ENCODE measurements around the gene TAAR8. TPM values are rescaled to one million over a fixed set of nuclear protein-coding genes. Genes with fewer than 3 reads are reported as not detected.

The TAAR8 gene
- polyA plus RNA-seq, 1 donor from 2014 or later, result not detected

DNA sequence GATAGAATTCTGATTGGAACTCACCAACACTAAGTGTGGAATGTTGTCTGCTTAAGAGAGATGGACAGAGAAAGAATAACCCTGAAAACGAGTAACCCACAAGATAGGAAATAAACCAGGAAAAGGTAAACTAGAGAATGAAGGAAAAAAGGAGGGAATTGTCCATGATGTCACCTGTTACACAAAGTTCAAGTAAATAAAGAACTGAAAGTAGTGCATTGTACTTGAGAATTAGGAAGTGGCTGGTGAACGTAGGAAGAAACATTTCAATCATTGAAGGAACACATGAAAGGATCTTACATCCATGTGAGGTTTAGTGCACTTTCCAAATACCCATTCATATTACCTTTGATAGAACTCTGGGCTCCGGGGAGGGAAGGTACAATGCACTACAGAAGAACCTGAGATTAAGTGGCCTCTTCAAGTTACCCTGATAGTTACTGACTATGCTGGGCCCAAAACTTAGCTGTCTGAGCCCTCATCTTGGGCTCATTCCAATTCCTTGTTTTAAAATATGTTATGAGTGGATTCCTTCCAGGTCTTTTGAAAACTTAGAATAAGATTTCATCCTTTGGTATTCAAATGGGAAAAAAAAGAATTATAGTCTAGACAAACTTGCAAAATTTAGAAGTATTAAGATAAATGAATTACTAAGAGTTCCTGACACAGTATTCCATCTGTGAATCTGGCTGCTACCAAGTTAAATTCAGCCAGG lies 38.5 kb upstream of the TAAR8 start:
- peak overlapping the region; percentile 85 for H3K4me3 ChIP-seq (ENCODE audit: low read length)
- peak overlapping the region; percentile 83 for H3K27ac ChIP-seq (ENCODE audit: low read length)
- no peaks in the 10 kb centered on the region for H4K20me1 ChIP-seq (ENCODE audit: insufficient read depth)
- H3K9ac ChIP-seq (ENCODE audit: low read length), result no peak overlapping the region
- no peak for TF ChIP-seq TAF1 (IDR thresholded peaks at IDR 0.05; ENCODE audit: low read depth)
- H3F3A ChIP-seq (ENCODE audit: insufficient read depth, low read length, poor library complexity, severe bottlenecking), result no peaks in the 10 kb centered on the region
- no peaks in the 10 kb centered on the region for H3K36me3 ChIP-seq (ENCODE audit: insufficient read depth, low read length)
- H3K9me2 ChIP-seq (ENCODE audit: insufficient read depth, low read length), result no peaks in the 10 kb centered on the region
- no peaks in the 10 kb centered on the region for H3K27me3 ChIP-seq (ENCODE audit: insufficient read depth, low read depth, low read length)
- H2AFZ ChIP-seq (ENCODE audit: low read depth, low read length), result peak overlapping the region; percentile 88
- no peaks in the 10 kb centered on the region for H3K9me3 ChIP-seq (ENCODE audit: low read length)
- H3K79me2 ChIP-seq (replicated peaks; ENCODE audit: insufficient read depth, low read length), result peaks cover 33% of the 10 kb centered on the region
- no peak overlapping the region for H3K4me2 ChIP-seq (ENCODE audit: low read length)

DNA sequence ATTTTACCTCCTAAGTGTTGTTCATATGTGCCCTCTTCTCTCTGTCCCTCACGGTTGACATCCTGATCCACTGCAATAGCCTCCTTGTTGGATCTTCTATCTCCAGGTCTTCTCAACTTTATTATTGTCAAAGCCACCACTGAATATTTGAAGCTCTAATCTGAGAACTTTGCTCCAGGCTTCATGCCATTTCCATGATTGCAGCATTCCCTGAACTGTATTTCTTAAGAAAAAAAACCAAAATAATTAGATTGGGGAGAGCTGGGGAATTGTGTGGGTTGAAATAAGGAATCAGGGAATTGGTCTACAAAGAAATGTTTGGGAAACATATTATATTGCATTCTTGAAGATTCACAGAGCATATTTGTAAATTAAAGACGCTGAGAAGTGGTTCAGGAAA lies 37.1 kb upstream of the TAAR8 start:
- no peaks in the 10 kb centered on the region for H3K9me3 ChIP-seq (ENCODE audit: low read length)
- H3K27me3 ChIP-seq (ENCODE audit: insufficient read depth, low read depth, low read length), result no peaks in the 10 kb centered on the region
- H4K20me1 ChIP-seq (ENCODE audit: insufficient read depth), result no peaks in the 10 kb centered on the region
- no peaks in the 10 kb centered on the region for H3K36me3 ChIP-seq (ENCODE audit: insufficient read depth, low read length)
- H3K9me2 ChIP-seq (ENCODE audit: insufficient read depth, low read length), result no peaks in the 10 kb centered on the region
- H3K4me3 ChIP-seq (ENCODE audit: low read length), result no peak overlapping the region
- H3F3A ChIP-seq (ENCODE audit: insufficient read depth, low read length, poor library complexity, severe bottlenecking), result no peaks in the 10 kb centered on the region
- peaks cover 22% of the 10 kb centered on the region for H3K79me2 ChIP-seq (replicated peaks; ENCODE audit: insufficient read depth, low read length)
- H3K27ac ChIP-seq (ENCODE audit: low read length), result no peak overlapping the region
- TF ChIP-seq EP300 (conservative IDR thresholded peaks at IDR 0.05; ENCODE audit: poor library complexity, severe bottlenecking), result no peak
- no peak for TF ChIP-seq SMC3 (conservative IDR thresholded peaks at IDR 0.05; ENCODE audit: poor library complexity)
- no peak for TF ChIP-seq EZH2 (IDR thresholded peaks at IDR 0.05; ENCODE audit: borderline replicate concordance, insufficient read depth, low read length, poor library complexity, severe bottlenecking)
- no peak for TF ChIP-seq POLR2AphosphoS5 (IDR thresholded peaks at IDR 0.05)
- TF ChIP-seq CTCF (IDR thresholded peaks at IDR 0.05; ENCODE audit: poor library complexity, severe bottlenecking), result no peak
- TF ChIP-seq MXI1 (conservative IDR thresholded peaks at IDR 0.05; ENCODE audit: poor library complexity, severe bottlenecking), result no peak
- no peak for TF ChIP-seq TAF1 (IDR thresholded peaks at IDR 0.05; ENCODE audit: low read depth)
- TF ChIP-seq, protein P1, sequence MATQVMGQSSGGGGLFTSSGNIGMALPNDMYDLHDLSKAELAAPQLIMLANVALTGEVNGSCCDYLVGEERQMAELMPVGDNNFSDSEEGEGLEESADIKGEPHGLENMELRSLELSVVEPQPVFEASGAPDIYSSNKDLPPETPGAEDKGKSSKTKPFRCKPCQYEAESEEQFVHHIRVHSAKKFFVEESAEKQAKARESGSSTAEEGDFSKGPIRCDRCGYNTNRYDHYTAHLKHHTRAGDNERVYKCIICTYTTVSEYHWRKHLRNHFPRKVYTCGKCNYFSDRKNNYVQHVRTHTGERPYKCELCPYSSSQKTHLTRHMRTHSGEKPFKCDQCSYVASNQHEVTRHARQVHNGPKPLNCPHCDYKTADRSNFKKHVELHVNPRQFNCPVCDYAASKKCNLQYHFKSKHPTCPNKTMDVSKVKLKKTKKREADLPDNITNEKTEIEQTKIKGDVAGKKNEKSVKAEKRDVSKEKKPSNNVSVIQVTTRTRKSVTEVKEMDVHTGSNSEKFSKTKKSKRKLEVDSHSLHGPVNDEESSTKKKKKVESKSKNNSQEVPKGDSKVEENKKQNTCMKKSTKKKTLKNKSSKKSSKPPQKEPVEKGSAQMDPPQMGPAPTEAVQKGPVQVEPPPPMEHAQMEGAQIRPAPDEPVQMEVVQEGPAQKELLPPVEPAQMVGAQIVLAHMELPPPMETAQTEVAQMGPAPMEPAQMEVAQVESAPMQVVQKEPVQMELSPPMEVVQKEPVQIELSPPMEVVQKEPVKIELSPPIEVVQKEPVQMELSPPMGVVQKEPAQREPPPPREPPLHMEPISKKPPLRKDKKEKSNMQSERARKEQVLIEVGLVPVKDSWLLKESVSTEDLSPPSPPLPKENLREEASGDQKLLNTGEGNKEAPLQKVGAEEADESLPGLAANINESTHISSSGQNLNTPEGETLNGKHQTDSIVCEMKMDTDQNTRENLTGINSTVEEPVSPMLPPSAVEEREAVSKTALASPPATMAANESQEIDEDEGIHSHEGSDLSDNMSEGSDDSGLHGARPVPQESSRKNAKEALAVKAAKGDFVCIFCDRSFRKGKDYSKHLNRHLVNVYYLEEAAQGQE (IDR thresholded peaks at IDR 0.05; ENCODE audit: borderline replicate concordance), result no peak
- TF ChIP-seq RAD21 (conservative IDR thresholded peaks at IDR 0.05), result no peak
- H3K9ac ChIP-seq (ENCODE audit: low read length), result no peak overlapping the region
- H2AFZ ChIP-seq (ENCODE audit: low read depth, low read length), result no peak overlapping the region
- H3K4me2 ChIP-seq (ENCODE audit: low read length), result no peak overlapping the region
